HG02759 (cell line): ENCODE measurements around the gene NUBPL.
"Not testable (repeated sequence)": the region's sequence is repeated elsewhere in the genome, so short reads cannot be mapped to it uniquely, and the experiment has no call there.

Experiments
- ATAC-seq: cut with Tn5 transposase; IDR thresholded peaks from one replicate; pipeline ENCODE4 v1.9.1; 2021; ENCODE audit warnings: mild to moderate bottlenecking, moderate library complexity; ENCODE audit not compliant: unreplicated experiment

Gene NUBPL

GRCh38 chr14:31578266-31578665, 17.1 kb downstream of the NUBPL start:
- ATAC-seq = no peak

GRCh38 chr14:31578792-31579501, 17.7 kb downstream of the NUBPL start:
- no peak for ATAC-seq

- no peak for ATAC-seq
These were observed 19.0 kb downstream of the NUBPL start for GRCh38 chr14:31580234-31580633.

GRCh38 chr14:31582286-31582691, 21.1 kb downstream of the NUBPL start:
- no peak for ATAC-seq

GRCh38 chr14:31582836-31583452, 21.7 kb downstream of the NUBPL start:
- ATAC-seq = no peak

- ATAC-seq = no peak
These were observed 29.0 kb downstream of the NUBPL start for GRCh38 chr14:31590206-31590605.

GRCh38 chr14:31592122-31592521, 30.9 kb downstream of the NUBPL start:
- no peak for ATAC-seq

- no peak for ATAC-seq
These were observed 31.4 kb downstream of the NUBPL start for GRCh38 chr14:31592631-31593030.

- no peak for ATAC-seq
These were observed 35.3 kb downstream of the NUBPL start for GRCh38 chr14:31596342-31597095.

GRCh38 chr14:31605702-31606101, 44.5 kb downstream of the NUBPL start:
- ATAC-seq = no peak

GRCh38 chr14:31611778-31612433, 50.7 kb downstream of the NUBPL start:
- ATAC-seq = no peak

- ATAC-seq = no peak
These were observed 52.0 kb downstream of the NUBPL start for GRCh38 chr14:31613188-31613587.

- not testable (repeated sequence) for ATAC-seq
These were observed 57.7 kb downstream of the NUBPL start for GRCh38 chr14:31618884-31619283.

GRCh38 chr14:31619440-31619839, 58.2 kb downstream of the NUBPL start:
- ATAC-seq = no peak

GRCh38 chr14:31620898-31621297, 59.7 kb downstream of the NUBPL start:
- not testable (repeated sequence) for ATAC-seq

GRCh38 chr14:31622060-31622459, 60.9 kb downstream of the NUBPL start:
- no peak for ATAC-seq

GRCh38 chr14:31652900-31653299, 91.7 kb downstream of the NUBPL start:
- not testable (repeated sequence) for ATAC-seq

GRCh38 chr14:31657917-31658316, 96.7 kb downstream of the NUBPL start:
- ATAC-seq = no peak

- no peak for ATAC-seq
These were observed 98.1 kb downstream of the NUBPL start for GRCh38 chr14:31659278-31659677.

GRCh38 chr14:31660191-31660590, 99.0 kb downstream of the NUBPL start:
- no peak for ATAC-seq

GRCh38 chr14:31660728-31661127, 99.5 kb downstream of the NUBPL start:
- no peak for ATAC-seq
